ENCODE data around the gene AP1M2.

The AP1M2 gene

DNA sequence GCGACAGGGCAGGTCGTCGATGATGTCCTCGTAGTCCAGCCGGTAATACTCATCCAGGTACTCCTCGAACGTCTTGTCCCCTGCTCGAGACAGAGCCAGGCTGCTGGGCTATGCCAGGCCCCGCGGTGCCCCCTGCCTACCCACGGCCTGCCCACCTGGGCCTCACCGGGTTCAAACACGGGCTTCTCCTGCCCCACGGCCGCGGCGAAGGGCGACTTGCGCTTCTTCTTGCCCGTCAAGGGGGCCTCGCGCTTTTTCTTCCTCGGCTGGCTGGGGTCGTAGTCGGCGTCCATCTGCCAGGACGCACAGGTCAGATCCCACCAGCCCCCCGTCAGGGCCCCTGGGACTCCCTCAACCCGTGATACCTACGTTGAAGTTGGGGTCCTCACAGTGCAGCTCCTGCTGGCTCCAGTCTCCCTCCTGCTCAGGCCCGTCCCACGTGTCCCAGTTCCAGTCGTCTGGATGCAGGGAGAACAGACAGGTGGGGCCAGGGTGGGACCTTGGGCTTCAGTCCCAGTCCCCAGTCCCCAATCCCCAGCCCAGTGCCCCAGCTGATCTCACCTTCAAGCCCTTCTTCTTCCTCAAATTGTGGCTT is 29.4 kb downstream of the AP1M2 start:
- TF ChIP-seq, protein P1, sequence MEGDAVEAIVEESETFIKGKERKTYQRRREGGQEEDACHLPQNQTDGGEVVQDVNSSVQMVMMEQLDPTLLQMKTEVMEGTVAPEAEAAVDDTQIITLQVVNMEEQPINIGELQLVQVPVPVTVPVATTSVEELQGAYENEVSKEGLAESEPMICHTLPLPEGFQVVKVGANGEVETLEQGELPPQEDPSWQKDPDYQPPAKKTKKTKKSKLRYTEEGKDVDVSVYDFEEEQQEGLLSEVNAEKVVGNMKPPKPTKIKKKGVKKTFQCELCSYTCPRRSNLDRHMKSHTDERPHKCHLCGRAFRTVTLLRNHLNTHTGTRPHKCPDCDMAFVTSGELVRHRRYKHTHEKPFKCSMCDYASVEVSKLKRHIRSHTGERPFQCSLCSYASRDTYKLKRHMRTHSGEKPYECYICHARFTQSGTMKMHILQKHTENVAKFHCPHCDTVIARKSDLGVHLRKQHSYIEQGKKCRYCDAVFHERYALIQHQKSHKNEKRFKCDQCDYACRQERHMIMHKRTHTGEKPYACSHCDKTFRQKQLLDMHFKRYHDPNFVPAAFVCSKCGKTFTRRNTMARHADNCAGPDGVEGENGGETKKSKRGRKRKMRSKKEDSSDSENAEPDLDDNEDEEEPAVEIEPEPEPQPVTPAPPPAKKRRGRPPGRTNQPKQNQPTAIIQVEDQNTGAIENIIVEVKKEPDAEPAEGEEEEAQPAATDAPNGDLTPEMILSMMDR (IDR thresholded peaks at IDR 0.05; ENCODE audit: extremely low read depth, missing control alignments) = no peak
- peak; percentile 9 for DNase-seq (ENCODE audit: low spot score)

DNA sequence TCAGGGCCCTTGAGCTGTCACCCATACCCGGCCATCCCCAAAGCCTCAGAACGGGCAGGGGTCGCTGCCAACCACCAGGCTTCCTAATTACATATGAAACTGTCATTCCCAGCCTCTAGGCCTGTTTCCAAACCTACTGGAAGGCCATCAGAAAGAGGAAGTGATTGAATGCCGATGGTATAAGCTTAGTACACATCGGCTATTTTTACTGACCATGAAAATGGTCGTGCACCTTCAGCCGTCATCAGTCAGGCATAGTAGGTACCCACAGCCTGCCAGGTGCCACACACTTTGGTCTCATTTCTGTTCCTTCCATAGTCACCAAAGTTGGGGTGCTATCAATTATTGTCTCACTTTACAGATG is 31.5 kb downstream of the AP1M2 start:
- TF ChIP-seq, protein P1 (IDR thresholded peaks at IDR 0.05; ENCODE audit: extremely low read depth, missing control alignments) = no peak
- peak; percentile 25 for DNase-seq (ENCODE audit: low spot score)

DNA sequence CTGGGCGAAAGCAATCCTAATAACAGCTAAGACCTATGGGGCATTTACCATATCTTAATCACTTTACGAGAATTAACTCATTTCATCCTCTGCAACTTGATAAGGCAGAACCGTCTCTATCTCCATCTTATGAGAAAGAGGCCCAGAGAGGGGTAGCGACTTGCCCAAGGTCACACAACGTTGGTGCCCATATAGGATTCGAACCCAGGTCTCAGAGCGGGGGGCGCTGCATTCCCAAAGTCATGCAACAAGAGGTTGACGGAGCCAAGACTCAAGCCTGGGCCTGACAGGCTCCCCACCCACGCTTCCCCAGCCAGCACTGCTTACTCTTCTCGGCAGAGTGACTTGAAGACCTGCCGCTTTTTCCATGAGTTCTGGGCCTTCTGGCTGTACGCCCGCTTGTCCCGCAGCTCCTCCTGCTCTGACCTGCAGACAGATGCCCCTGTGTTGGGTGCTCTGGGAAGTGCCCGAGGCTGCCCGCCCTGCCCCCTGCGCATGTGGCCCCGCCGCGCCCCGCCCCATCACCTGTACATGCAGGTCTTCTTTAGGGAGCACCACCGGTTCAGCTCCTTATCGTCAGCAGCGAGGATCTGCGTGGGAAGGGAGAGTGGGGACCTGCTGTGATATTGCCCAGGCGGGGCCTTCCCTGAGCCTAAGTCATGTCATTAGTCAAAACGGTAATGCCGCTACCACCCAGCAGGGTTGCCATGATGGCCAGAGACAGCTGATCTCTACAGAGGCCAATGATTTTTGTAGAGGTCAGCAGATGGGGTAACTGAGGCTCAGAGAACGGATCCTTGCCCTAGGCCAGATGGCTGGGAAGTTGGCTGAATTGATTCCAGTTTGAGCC is 32.1 kb downstream of the AP1M2 start:
- peak; percentile 14 for DNase-seq (ENCODE audit: low spot score)

DNA sequence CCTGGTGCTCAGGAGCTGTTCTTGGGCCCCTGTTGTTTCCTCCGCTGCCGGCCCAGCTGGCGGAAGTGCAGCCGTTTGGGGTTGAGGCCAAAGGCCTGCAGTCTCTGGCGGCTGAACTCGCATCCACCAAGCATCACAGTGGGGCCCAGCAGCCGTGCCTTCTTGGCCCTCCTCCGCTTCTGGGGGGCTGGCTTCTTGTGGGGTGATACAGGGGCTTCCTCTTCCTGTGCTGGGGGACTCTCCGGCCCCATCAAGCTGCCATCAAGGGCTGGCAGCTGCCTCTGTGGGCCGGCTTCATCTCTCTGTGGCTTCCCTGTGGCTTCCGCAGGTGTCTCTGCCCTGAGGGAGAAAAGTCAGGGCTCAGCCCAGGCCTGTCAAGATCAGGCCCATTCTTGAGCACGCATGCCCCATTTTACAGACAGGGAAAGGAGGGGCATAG is 33.1 kb downstream of the AP1M2 start:
- TF ChIP-seq, protein P1 (IDR thresholded peaks at IDR 0.05; ENCODE audit: extremely low read depth, missing control alignments) = no peak
- DNase-seq (ENCODE audit: low spot score) = peak; percentile 83

More for the DNA sequence above, 32.1 kb downstream of the AP1M2 start:
- TF ChIP-seq, protein P1 (IDR thresholded peaks at IDR 0.05; ENCODE audit: extremely low read depth, missing control alignments) = no peak

DNA sequence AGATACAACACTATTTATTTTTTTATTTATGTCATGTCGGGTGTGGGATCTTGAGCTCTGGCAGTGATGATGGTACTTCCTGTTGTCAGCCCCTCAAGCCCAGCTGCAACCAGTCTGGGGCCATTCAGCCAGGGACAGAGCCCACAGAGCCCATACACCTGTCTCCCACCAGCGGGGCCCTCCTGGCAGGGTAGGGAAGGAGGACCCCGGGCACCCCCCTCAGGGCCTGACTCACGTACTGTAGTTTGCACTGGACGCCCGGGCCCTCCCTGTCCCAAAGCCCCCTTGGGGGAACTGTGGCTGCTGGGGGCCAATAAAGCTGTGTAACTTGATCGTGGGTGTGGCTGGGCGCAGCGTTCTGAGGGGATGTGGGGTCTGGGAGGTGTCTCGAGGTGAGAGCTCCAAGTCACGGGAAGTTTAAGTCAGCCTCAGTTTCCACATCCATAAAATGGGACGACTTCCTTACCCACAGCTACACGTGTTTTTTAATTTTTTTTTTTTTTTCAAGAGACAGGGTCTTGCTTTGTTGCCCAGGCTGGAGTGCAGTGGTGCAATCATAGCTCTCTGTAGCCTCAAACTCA is 33.9 kb downstream of the AP1M2 start:
- TF ChIP-seq, protein P1 (IDR thresholded peaks at IDR 0.05; ENCODE audit: extremely low read depth, missing control alignments) = no peak
- peak; percentile 29 for DNase-seq (ENCODE audit: low spot score)

DNA sequence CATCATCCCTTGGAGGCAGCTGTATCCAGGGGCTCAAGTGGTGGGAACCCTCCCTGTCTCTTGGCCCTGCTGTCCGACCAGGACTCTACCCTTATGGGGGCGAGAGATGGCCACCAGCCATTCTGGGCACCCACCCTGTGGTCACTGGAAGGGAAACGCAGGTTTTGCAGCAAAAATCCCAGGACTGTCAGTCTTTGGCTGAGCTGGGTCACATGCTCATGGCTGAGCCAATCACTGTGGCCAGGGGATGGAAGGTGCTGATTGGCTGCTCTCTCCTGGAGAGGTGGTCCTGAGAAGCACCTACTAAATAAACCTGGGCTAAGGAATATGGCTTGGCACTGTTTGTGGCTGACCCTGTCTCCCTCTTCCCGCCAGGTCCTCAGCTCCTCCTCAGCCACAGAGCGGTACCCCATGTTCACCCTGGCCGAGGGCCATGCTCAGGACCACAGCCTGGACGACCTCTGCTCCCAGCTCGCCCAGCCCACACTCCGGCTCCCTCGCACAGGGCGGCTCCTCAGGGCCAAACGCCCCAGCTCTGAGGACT is 34.5 kb downstream of the AP1M2 start:
- TF ChIP-seq, protein P1 (IDR thresholded peaks at IDR 0.05; ENCODE audit: extremely low read depth, missing control alignments) = no peak
- DNase-seq (ENCODE audit: low spot score) = peak; percentile 45
